ENCODE results near the gene PCK2. TPM values are rescaled to one million over a fixed set of nuclear protein-coding genes. Genes with fewer than 3 reads are reported as not detected.

PCK2 gene
- total RNA-seq, 4 donors from 2014 or later: 74.4 to 238 (median 130) TPM

GRCh38 chr14:24106672-24107271, 12.7 kb downstream of the PCK2 start:
- intact Hi-C loops (cut with DNase I; ENCODE audit: low total_unique reads): loop anchor here (5.0 to 10.0 kb wide), 2 partner anchors 44 to 48 kb away; no protein-coding TSS in a partner anchor
- no peak for DNase-seq
- peaks cover 0 to 9% (median 0%) of the 10 kb centered on the region in 4 donors for H3K36me3 ChIP-seq
- H3K4me1 ChIP-seq: peaks cover 0 to 25% (median 9%) of the 10 kb centered on the region in 4 donors
- H3K27ac ChIP-seq: no peak overlapping the region
- H3K9me3 ChIP-seq: no peaks in the 10 kb centered on the region
- WGBS, 2 donors (ENCODE audit: low coverage in 1 of 2): 91 to 95% methylated on average over 4 of the region's 4 CpGs
- no peak overlapping the region for H3K4me3 ChIP-seq
- in situ Hi-C loops (cut with MboI; ENCODE audit: low pct_ligation_motif_present in 1 of 4, low pct_unique_long_range_greater_than_20kb in 1 of 4, low sequenced_read_pairs in 3 of 4): no loop called here
- TF ChIP-seq POLR2AphosphoS5 (IDR thresholded peaks at IDR 0.05) (no peak), EP300 (IDR thresholded peaks at IDR 0.05; ENCODE audit: low read depth) (no peak), CTCF (IDR thresholded peaks at IDR 0.05) (no peak), POLR2A (IDR thresholded peaks at IDR 0.05) (no peak)
- H3K27me3 ChIP-seq: no peaks in the 10 kb centered on the region

GRCh38 chr14:24108336-24108874, 14.3 kb downstream of the PCK2 start:
- peaks cover 0 to 6% (median 0%) of the 10 kb centered on the region in 4 donors for H3K36me3 ChIP-seq
- WGBS, 2 donors (ENCODE audit: low coverage in 1 of 2): 35 to 42% methylated on average over 4 to 5 of the region's 5 CpGs
- H3K4me3 ChIP-seq: no peak overlapping the region
- H3K27me3 ChIP-seq: no peaks in the 10 kb centered on the region
- in situ Hi-C loops (cut with MboI; ENCODE audit: low pct_ligation_motif_present in 1 of 4, low pct_unique_long_range_greater_than_20kb in 1 of 4, low sequenced_read_pairs in 3 of 4): no loop called here
- TF ChIP-seq POLR2AphosphoS5 (IDR thresholded peaks at IDR 0.05): no peak
- TF ChIP-seq CTCF (IDR thresholded peaks at IDR 0.05): no peak
- no peak for TF ChIP-seq POLR2A (IDR thresholded peaks at IDR 0.05)
- no peak for TF ChIP-seq EP300 (IDR thresholded peaks at IDR 0.05; ENCODE audit: low read depth)
- H3K9me3 ChIP-seq: no peaks in the 10 kb centered on the region
- H3K27ac ChIP-seq: peak overlapping the region; percentile 36 to 69 (median 48)
- DNase-seq: no peak
- peaks cover 2 to 28% (median 11%) of the 10 kb centered on the region in 4 donors for H3K4me1 ChIP-seq
- intact Hi-C loops (cut with DNase I; ENCODE audit: low total_unique reads): loop anchor here (5.0 to 10.0 kb wide), 2 partner anchors 46 kb away; no protein-coding TSS in a partner anchor

GRCh38 chr14:24110060-24110459, 15.9 kb downstream of the PCK2 start:
- H3K9me3 ChIP-seq: no peaks in the 10 kb centered on the region
- no peaks in the 10 kb centered on the region for H3K27me3 ChIP-seq
- intact Hi-C loops (cut with DNase I; ENCODE audit: low total_unique reads) (no loop called here), in situ Hi-C loops (cut with MboI; ENCODE audit: low pct_ligation_motif_present in 1 of 4, low pct_unique_long_range_greater_than_20kb in 1 of 4, low sequenced_read_pairs in 3 of 4) (no loop called here)
- no peaks in the 10 kb centered on the region for H3K36me3 ChIP-seq
- 66 to 85% methylated on average over 5 to 9 of the region's 9 CpGs for WGBS, 2 donors (ENCODE audit: low coverage in 1 of 2)
- no peak for TF ChIP-seq POLR2AphosphoS5 (IDR thresholded peaks at IDR 0.05)
- no peak for TF ChIP-seq POLR2A (IDR thresholded peaks at IDR 0.05)
- TF ChIP-seq CTCF (IDR thresholded peaks at IDR 0.05): no peak
- H3K27ac ChIP-seq: peak overlapping the region in 1 of 4 donors; percentile 2
- H3K4me1 ChIP-seq: peaks cover 5 to 30% (median 12%) of the 10 kb centered on the region in 4 donors
- no peak for DNase-seq
- no peak overlapping the region for H3K4me3 ChIP-seq

GRCh38 chr14:24110523-24110922, 16.4 kb downstream of the PCK2 start:
- no peaks in the 10 kb centered on the region for H3K9me3 ChIP-seq
- H3K27ac ChIP-seq: peak overlapping the region in 3 of 4 donors; percentile 2 to 38 (median 14)
- H3K36me3 ChIP-seq: no peaks in the 10 kb centered on the region
- no peaks in the 10 kb centered on the region for H3K27me3 ChIP-seq
- no peak for DNase-seq
- 57 to 60% methylated on average over 1 of the region's 1 CpG for WGBS, 2 donors (ENCODE audit: low coverage in 1 of 2)
- intact Hi-C loops (cut with DNase I; ENCODE audit: low total_unique reads) (no loop called here), in situ Hi-C loops (cut with MboI; ENCODE audit: low pct_ligation_motif_present in 1 of 4, low pct_unique_long_range_greater_than_20kb in 1 of 4, low sequenced_read_pairs in 3 of 4) (no loop called here)
- no peak overlapping the region for H3K4me3 ChIP-seq
- H3K4me1 ChIP-seq: peaks cover 7 to 30% (median 12%) of the 10 kb centered on the region in 4 donors
- TF ChIP-seq EP300 (IDR thresholded peaks at IDR 0.05; ENCODE audit: low read depth): no peak

Measured in transverse colon (tissue), 4 donors.